Ishikawa (cell line): ENCODE results near the gene BHMT2.

Experiments
- EP300 ChIP-seq: IDR thresholded peaks from 2 replicates; pipeline ENCODE4 v1.6.1; 2012; ENCODE audit warnings: borderline replicate concordance
- TAF1 ChIP-seq: IDR thresholded peaks from 2 replicates; pipeline ENCODE4 v1.6.1; 2012; ENCODE audit warnings: low read depth, mild to moderate bottlenecking

GRCh38 chr5:79080804-79081203 lies 11.2 kb downstream of the BHMT2 start:
- TF ChIP-seq TAF1 (no peak), EP300 (no peak)
